Measurements from ENCODE around the gene CPSF6.
A peak's percentile ranks its signal among the peaks of the same experiment; 100 is the strongest.
"Not testable (repeated sequence)": the region's sequence is repeated elsewhere in the genome, so short reads cannot be mapped to it uniquely, and the experiment has no call there.

Gene CPSF6

GRCh38 chr12:69262264-69262974 lies 23.1 kb downstream of the CPSF6 start:
- no peak for DNase-seq

- DNase-seq: no peak
Observed at GRCh38 chr12:69265205-69265604, 25.8 kb downstream of the CPSF6 start.

- not testable (repeated sequence) for DNase-seq
Observed at GRCh38 chr12:69265633-69266032, 26.3 kb downstream of the CPSF6 start.

- DNase-seq: no peak
Observed at GRCh38 chr12:69266036-69266635, 26.8 kb downstream of the CPSF6 start.

- no peak for DNase-seq
Observed at GRCh38 chr12:69269736-69270135, 30.4 kb downstream of the CPSF6 start.

- DNase-seq: no peak
Observed at GRCh38 chr12:69272511-69272910, 33.1 kb downstream of the CPSF6 start.

GRCh38 chr12:69274861-69275260 lies 35.5 kb downstream of the CPSF6 start:
- no peak for DNase-seq

- DNase-seq: no peak
Observed at GRCh38 chr12:69275471-69275891, 36.1 kb downstream of the CPSF6 start.

GRCh38 chr12:69278814-69279782 lies 39.7 kb downstream of the CPSF6 start:
- no peak for DNase-seq

- DNase-seq: peak; percentile 28
Observed at GRCh38 chr12:69284131-69284530, 44.8 kb downstream of the CPSF6 start.

GRCh38 chr12:69287556-69287955 lies 48.2 kb downstream of the CPSF6 start:
- DNase-seq: no peak

- peak; percentile 85 for DNase-seq
Observed at GRCh38 chr12:69290545-69291277, 51.3 kb downstream of the CPSF6 start.

- DNase-seq: no peak
Observed at GRCh38 chr12:69291278-69291593, 51.9 kb downstream of the CPSF6 start.

GRCh38 chr12:69298133-69298532 lies 58.8 kb downstream of the CPSF6 start:
- DNase-seq: no peak

GRCh38 chr12:69298947-69299346 lies 59.6 kb downstream of the CPSF6 start:
- no peak for DNase-seq

- no peak for DNase-seq
Observed at GRCh38 chr12:69304284-69304683, 64.9 kb downstream of the CPSF6 start.

- no peak for DNase-seq
Observed at GRCh38 chr12:69309461-69309860, 70.1 kb downstream of the CPSF6 start.

GRCh38 chr12:69313209-69313608 lies 73.8 kb downstream of the CPSF6 start:
- DNase-seq: no peak

GRCh38 chr12:69316784-69317183 lies 77.4 kb downstream of the CPSF6 start:
- DNase-seq: not testable (repeated sequence)

- DNase-seq: not testable (repeated sequence)
Observed at GRCh38 chr12:69317233-69317632, 77.9 kb downstream of the CPSF6 start.

- DNase-seq: no peak
Observed at GRCh38 chr12:69318225-69318624, 78.9 kb downstream of the CPSF6 start.

GRCh38 chr12:69321351-69321750 lies 82.0 kb downstream of the CPSF6 start:
- DNase-seq: no peak
